MCF 10A (cell line): ENCODE data around the gene TSPAN4. TPM values are rescaled to one million over a fixed set of nuclear protein-coding genes. Genes with fewer than 3 reads are reported as not detected.

Source experiments
- BruUV-seq: library from RNA; stranded (reverse); fragments of 400-500 nt; replicated peaks from 2 replicates; lab custom pipeline; 2021; lab: Mats Ljungman, UMichigan
- CTCF ChIA-PET: fragments of 300-600 bp; sonication (Branson Sonifier 250); formaldehyde crosslinking; extraction: SDS; loops from one replicate; lab custom pipeline; 2021; ENCODE audit warnings: antibody characterized with exemption, inconsistent platforms; lab: Yijun Ruan, JAX
- POLR2A ChIA-PET: fragments of 300-600, 350-650 bp; sonication (Branson Sonifier 250); formaldehyde crosslinking; extraction: SDS; loops from one replicate; lab custom pipeline; 2020; ENCODE audit warnings: antibody characterized with exemption, inconsistent platforms; lab: Yijun Ruan, JAX
- DNase-seq: peaks from one replicate; pipeline ENCODE4 v3.0.0-alpha.2; 2018; ENCODE audit not compliant: unreplicated experiment
- H3K27ac Mint-ChIP-seq: one replicate; pipeline ENCODE4 v1.8.0; 2022; ENCODE audit warnings: mild to moderate bottlenecking, low read depth, mixed read lengths; ENCODE audit not compliant: unreplicated experiment
- H3K27me3 Mint-ChIP-seq: one replicate; pipeline ENCODE4 v1.8.0; 2022; ENCODE audit warnings: mixed read lengths; ENCODE audit not compliant: insufficient read depth, unreplicated experiment
- H3K36me3 Mint-ChIP-seq: one replicate; pipeline ENCODE4 v1.8.0; 2022; ENCODE audit warnings: mild to moderate bottlenecking, moderate library complexity, mixed read lengths; ENCODE audit not compliant: insufficient read depth, unreplicated experiment
- H3K4me1 Mint-ChIP-seq: one replicate; pipeline ENCODE4 v1.8.0; 2022; ENCODE audit warnings: mixed read lengths; ENCODE audit not compliant: insufficient read depth, unreplicated experiment
- H3K4me3 Mint-ChIP-seq: one replicate; pipeline ENCODE4 v1.8.0; 2022; ENCODE audit warnings: mild to moderate bottlenecking, moderate library complexity, mixed read lengths; ENCODE audit not compliant: unreplicated experiment
- H3K9me3 Mint-ChIP-seq: one replicate; pipeline ENCODE4 v1.8.0; 2022; ENCODE audit warnings: mixed read lengths; ENCODE audit not compliant: unreplicated experiment
- intact Hi-C: fragments of 100-400 bp; cut with micrococcal nuclease; formaldehyde crosslinking; loops from 2 replicates; pipeline ENCODE4 v1.14.1; 2022
- total RNA-seq: library from RNA; stranded (reverse); gene quantifications from 2 replicates; pipeline ENCODE4 v1.2.3, GENCODE V29; 2022
- TF ChIP-seq, protein P1 (sequence below): fragments of 200-600 bp; IDR thresholded peaks from one replicate; pipeline ENCODE4 v1.8.0; 2022; ENCODE audit warnings: antibody characterized with exemption, mild to moderate bottlenecking; ENCODE audit not compliant: unreplicated experiment

The TSPAN4 gene
- total RNA-seq, 1 experiment from 2014 or later, result 148 TPM

DNA sequence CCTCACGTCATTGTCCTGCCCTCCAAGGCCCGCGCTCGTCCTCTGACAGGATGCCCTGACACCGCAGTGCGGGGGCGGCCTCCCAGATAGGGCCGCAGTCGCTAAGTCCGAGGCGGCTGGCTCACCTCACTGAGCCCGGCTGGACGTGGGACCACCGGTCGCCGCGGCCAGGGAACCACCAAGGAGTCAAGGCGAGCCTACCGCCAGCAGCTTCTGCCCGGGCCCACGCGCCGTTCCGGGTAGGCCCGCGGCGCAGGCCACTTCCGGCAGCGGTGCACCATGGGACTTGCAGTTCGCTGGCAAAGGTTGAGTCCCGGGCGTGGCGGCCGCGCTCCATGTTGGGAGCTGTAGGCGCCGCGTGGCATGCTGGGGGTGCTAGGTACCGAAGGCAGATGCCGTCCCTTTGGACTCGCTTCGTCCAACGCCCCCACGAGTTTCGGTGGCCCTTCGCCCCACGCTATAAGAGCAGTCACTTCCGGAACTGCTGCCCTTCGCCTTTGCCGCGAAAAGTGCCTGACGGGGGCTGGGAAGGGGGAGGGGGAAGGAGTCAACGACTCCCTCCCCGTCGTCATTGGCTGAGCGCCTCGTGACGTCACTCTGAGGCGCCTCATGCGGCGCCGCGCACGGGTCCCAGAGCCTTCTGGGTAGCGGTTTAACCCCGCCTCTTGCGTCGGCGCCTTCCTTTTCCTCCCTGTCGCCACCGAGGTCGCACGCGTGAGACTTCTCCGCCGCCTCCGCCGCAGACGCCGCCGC, 33.2 kb upstream of the TSPAN4 start, which contains the start of gene RPLP2:
TSS of gene RPLP2 (plus strand) at position 681 of the 753 bp plus-strand sequence. CDS start 268 bp downstream, outside the sequence.
- POLR2A ChIA-PET, result interaction anchor here (0.5 to 8.3 kb wide), 25 partner anchors 9 to 600 kb away, joined by 3 to 149 read pairs (median 4); partner anchors contain the start of genes AP2A2, CD151, CEND1 and GATD1
- intact Hi-C loops, result loop anchor here (5.0 kb wide), 1 partner anchor 33 kb away; the partner anchor contains the start of genes POLR2L and TSPAN4
- Mint-ChIP-seq H3K27ac (peak within 1 kb of the TSS; percentile 97), H3K4me3 (peak within 1 kb of the TSS; percentile 95), H3K36me3 (peaks cover 51% of the 10 kb centered on the region), H3K9me3 (no peaks in the 10 kb centered on the region), H3K27me3 (no peaks in the 10 kb centered on the region), H3K4me1 (peaks cover 12% of the 10 kb centered on the region)
- TF ChIP-seq, protein P1, sequence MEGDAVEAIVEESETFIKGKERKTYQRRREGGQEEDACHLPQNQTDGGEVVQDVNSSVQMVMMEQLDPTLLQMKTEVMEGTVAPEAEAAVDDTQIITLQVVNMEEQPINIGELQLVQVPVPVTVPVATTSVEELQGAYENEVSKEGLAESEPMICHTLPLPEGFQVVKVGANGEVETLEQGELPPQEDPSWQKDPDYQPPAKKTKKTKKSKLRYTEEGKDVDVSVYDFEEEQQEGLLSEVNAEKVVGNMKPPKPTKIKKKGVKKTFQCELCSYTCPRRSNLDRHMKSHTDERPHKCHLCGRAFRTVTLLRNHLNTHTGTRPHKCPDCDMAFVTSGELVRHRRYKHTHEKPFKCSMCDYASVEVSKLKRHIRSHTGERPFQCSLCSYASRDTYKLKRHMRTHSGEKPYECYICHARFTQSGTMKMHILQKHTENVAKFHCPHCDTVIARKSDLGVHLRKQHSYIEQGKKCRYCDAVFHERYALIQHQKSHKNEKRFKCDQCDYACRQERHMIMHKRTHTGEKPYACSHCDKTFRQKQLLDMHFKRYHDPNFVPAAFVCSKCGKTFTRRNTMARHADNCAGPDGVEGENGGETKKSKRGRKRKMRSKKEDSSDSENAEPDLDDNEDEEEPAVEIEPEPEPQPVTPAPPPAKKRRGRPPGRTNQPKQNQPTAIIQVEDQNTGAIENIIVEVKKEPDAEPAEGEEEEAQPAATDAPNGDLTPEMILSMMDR, result no peak
- CTCF ChIA-PET, result interaction anchor here (0.7 kb wide), 1 partner anchor 32 kb away, joined by 3 read pairs; no protein-coding TSS in a partner anchor
- peak; percentile 97 for DNase-seq
- BruUV-seq, result no TSS peak

DNA sequence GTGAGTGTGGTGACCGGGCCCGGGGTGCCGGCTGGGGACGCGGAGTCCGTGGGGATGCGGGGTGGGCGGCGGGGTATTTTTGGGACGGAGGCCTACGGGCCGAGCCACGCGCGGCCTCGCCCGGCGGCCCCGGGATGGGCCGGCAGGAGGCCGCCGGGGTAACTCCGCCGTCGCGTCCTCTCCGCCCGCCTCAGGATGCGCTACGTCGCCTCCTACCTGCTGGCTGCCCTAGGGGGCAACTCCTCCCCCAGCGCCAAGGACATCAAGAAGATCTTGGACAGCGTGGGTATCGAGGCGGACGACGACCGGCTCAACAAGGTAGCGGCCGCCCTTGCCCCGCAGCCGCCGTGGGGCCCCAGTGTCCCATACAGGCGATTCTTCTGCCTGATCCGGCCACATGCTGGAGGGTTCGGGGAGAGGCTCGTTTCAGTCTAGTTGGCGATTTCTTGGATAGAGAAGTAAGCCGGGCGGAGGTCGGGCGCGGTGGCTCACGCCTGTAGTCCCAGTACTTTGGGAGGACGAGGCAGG, 32.5 kb upstream of the TSPAN4 start:
- CTCF ChIA-PET, result no interaction called here
- peak overlapping the region; percentile 97 for H3K27ac Mint-ChIP-seq
- no peaks in the 10 kb centered on the region for H3K9me3 Mint-ChIP-seq
- no peaks in the 10 kb centered on the region for H3K27me3 Mint-ChIP-seq
- H3K36me3 Mint-ChIP-seq, result peaks cover 48% of the 10 kb centered on the region
- DNase-seq, result no peak
- peaks cover 12% of the 10 kb centered on the region for H3K4me1 Mint-ChIP-seq
- intact Hi-C loops, result no loop called here
- TF ChIP-seq, protein P1, result no peak
- POLR2A ChIA-PET, result interaction anchor here (0.6 to 8.3 kb wide), 20 partner anchors 9 to 304 kb away, joined by 3 to 149 read pairs (median 6); partner anchors contain the start of genes CD151, GATD1, IRF7 and PHRF1
- BruUV-seq, result TSS peak; percentile 74
- H3K4me3 Mint-ChIP-seq, result peak overlapping the region; percentile 95

DNA sequence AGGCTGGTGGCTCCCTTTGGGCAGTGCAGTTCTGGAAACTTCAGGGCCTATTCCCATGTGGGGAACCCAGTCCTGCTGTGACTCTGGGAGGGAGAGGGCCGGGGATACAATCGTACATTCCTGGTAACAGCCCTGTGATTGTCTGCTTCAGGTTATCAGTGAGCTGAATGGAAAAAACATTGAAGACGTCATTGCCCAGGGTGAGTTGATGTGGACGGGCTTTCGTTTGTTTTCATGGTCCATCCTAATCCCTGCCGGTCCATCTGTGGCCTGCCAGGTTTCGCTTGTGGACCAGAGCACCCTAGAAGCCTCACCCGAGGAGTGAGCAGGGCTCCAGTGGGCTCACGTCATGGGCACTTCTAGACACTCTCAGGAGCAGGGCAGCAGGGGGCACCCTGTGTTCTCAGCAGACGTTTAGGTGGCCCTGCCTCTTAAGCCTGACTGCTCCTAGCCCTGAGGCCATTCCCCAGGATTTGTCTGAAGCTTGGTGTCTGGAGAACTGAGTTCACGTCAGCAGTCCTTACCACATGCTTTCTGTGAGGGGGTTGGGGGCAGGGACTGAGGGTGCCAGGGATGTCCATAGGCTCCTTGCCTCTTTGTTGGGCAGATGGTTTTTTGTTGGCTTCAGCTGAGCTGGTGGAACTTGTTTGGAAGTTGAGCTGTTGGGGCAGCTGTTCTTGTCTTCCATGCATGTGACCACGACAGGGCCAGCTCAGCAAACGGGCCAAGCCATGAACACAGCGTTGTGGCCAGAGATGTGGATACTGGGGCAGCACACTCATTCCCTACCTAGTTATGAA, 31.0 kb upstream of the TSPAN4 start:
- TF ChIP-seq, protein P1, result no peak
- peaks cover 40% of the 10 kb centered on the region for H3K36me3 Mint-ChIP-seq
- ChIA-PET CTCF (interaction anchor here (0.6 kb wide), 2 partner anchors 36 to 164 kb away, joined by 3 to 4 read pairs; no protein-coding TSS in a partner anchor), POLR2A (interaction anchor here (0.7 to 2.0 kb wide), 12 partner anchors 9 to 116 kb away, joined by 3 to 31 read pairs (median 4); partner anchors contain the start of genes CD151, DEAF1, PNPLA2 and TSPAN4)
- DNase-seq, result peak; percentile 51
- peak overlapping the region; percentile 95 for H3K4me3 Mint-ChIP-seq
- no peaks in the 10 kb centered on the region for H3K9me3 Mint-ChIP-seq
- H3K27ac Mint-ChIP-seq, result no peak overlapping the region
- intact Hi-C loops, result no loop called here
- BruUV-seq, result no TSS peak
- no peaks in the 10 kb centered on the region for H3K27me3 Mint-ChIP-seq
- H3K4me1 Mint-ChIP-seq, result peaks cover 12% of the 10 kb centered on the region
